ENCODE data around the gene PHOX2A. TPM values are rescaled to one million over a fixed set of nuclear protein-coding genes. Genes with fewer than 3 reads are reported as not detected.
"Not testable (repeated sequence)": the region's sequence is repeated elsewhere in the genome, so short reads cannot be mapped to it uniquely, and the experiment has no call there.

Gene PHOX2A
- total RNA-seq, 3 donors from 2014 or later (not counting 1 experiment from before 2014, with no cell fraction given): not detected

DNA sequence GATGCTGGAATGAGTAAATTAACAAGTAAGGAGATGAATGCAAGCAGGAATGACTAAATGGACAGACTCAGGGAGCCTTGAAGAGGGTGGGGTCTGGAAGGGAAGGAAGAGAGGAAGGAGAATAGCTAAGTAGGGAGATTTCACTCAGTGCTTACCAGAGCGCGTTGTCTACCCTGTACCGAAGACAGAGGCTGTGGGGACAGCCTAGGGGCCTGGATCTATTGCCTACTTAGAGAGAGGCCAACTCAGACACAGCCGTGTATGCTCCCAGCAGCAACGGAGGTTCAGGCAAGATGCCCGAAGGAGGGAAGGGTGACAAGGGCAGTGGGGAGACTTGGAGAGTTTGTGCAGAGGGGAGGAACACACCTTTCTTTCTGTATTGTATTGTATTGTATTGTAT is 27.3 kb downstream of the PHOX2A start, which contains the start of gene FOLR2:
TSS of gene FOLR2 (plus strand) at position 157 of the 400 bp plus-strand sequence. CDS start 1,791 bp downstream, outside the sequence.
- H3K4me1 ChIP-seq (ENCODE audit: control insufficient read depth, insufficient read depth, low read length): peaks cover 25% of the 10 kb centered on the region
- no peak for ATAC-seq
- intact Hi-C loops (cut with micrococcal nuclease): no loop called here
- no peak within 1 kb of the TSS for H3K27ac Mint-ChIP-seq
- peak within 1 kb of the TSS; percentile 38 for H3K4me3 Mint-ChIP-seq
- no peaks in the 10 kb centered on the region for H3K36me3 Mint-ChIP-seq
- no peaks in the 10 kb centered on the region for H3K9me3 Mint-ChIP-seq
- H3K9me3 ChIP-seq (ENCODE audit: control insufficient read depth, insufficient read depth, low read length): no peaks in the 10 kb centered on the region
- H3K27ac ChIP-seq (ENCODE audit: low read length): no peak within 1 kb of the TSS
- no peak for DNase-seq
- 92% methylated on average over 6 of the region's 6 CpGs for WGBS (ENCODE audit: insufficient coverage)
- H3K4me3 ChIP-seq (ENCODE audit: low read length): no peak within 1 kb of the TSS
- H3K27me3 ChIP-seq (ENCODE audit: control insufficient read depth, insufficient read depth, low read length): no peaks in the 10 kb centered on the region
- peaks cover 7 to 17% of the 10 kb centered on the region in 2 donors for H3K4me1 Mint-ChIP-seq
- H3K27me3 Mint-ChIP-seq (ENCODE audit: low read depth in 2 of 2): peaks cover 14 to 17% of the 10 kb centered on the region in 2 donors
- H3K36me3 ChIP-seq (ENCODE audit: control insufficient read depth, insufficient read depth, low read length): no peaks in the 10 kb centered on the region
- TF ChIP-seq, protein P1, sequence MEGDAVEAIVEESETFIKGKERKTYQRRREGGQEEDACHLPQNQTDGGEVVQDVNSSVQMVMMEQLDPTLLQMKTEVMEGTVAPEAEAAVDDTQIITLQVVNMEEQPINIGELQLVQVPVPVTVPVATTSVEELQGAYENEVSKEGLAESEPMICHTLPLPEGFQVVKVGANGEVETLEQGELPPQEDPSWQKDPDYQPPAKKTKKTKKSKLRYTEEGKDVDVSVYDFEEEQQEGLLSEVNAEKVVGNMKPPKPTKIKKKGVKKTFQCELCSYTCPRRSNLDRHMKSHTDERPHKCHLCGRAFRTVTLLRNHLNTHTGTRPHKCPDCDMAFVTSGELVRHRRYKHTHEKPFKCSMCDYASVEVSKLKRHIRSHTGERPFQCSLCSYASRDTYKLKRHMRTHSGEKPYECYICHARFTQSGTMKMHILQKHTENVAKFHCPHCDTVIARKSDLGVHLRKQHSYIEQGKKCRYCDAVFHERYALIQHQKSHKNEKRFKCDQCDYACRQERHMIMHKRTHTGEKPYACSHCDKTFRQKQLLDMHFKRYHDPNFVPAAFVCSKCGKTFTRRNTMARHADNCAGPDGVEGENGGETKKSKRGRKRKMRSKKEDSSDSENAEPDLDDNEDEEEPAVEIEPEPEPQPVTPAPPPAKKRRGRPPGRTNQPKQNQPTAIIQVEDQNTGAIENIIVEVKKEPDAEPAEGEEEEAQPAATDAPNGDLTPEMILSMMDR (IDR thresholded peaks at IDR 0.05): no peak

DNA sequence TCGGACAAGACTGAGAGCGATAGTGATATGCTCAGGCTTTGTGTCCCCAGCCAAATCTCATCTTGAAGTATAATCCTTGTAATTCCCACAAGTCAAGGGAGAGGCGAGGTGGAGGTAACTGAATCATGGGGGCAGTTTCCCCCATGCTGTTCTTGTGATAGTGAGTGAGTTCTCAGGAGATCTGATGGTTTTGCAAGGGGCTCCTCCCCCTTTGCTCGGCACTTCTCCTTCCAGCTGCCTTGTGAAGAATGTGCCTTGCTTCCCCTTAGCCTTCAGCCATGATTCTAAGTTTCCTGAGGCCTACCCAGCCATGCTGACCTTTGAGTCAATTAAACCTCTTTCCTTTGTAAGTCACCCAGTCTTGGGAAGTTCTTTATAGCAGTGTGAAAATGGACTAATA is 34.9 kb downstream of the PHOX2A start:
- Histone ChIP-seq H3K36me3 (ENCODE audit: control insufficient read depth, insufficient read depth, low read length) (no peaks in the 10 kb centered on the region), H3K4me3 (ENCODE audit: low read length) (no peak overlapping the region), H3K27me3 (ENCODE audit: control insufficient read depth, insufficient read depth, low read length) (no peaks in the 10 kb centered on the region), H3K4me1 (ENCODE audit: control insufficient read depth, insufficient read depth, low read length) (no peaks in the 10 kb centered on the region), H3K9me3 (ENCODE audit: control insufficient read depth, insufficient read depth, low read length) (peaks cover 5% of the 10 kb centered on the region), H3K27ac (ENCODE audit: low read length) (no peak overlapping the region)
- TF ChIP-seq, protein P1 (IDR thresholded peaks at IDR 0.05): no peak
- 78% methylated on average over 4 of the region's 4 CpGs for WGBS (ENCODE audit: insufficient coverage)
- intact Hi-C loops (cut with micrococcal nuclease): no loop called here
- no peak overlapping the region for H3K4me3 Mint-ChIP-seq
- ATAC-seq (no peak), DNase-seq (no peak)
- peaks cover 11 to 19% of the 10 kb centered on the region in 2 donors for H3K27me3 Mint-ChIP-seq (ENCODE audit: low read depth in 2 of 2)
- no peaks in the 10 kb centered on the region for H3K4me1 Mint-ChIP-seq
- H3K9me3 Mint-ChIP-seq: peaks cover 6 to 9% of the 10 kb centered on the region in 2 donors
- peaks cover 13% of the 10 kb centered on the region for H3K36me3 Mint-ChIP-seq
- no peak overlapping the region for H3K27ac Mint-ChIP-seq

DNA sequence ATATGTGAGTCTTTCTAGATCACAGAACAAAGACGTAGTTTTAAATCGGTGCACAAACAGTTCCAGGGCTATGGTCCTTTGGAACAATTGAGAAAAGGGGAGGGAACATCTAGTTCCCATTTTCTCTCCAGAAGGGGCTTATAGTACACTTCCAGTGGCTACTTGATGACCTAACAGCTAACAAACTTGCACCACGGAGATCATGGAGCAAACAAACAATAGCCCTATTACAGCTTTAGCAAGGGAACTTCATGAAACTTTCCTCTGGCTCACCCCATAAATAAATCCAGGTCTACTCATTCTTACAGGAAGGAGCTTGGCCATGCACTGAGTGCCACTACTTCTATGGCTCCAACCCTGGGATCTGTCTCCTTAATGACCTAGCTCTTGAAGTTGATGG is 35.7 kb downstream of the PHOX2A start:
- Histone ChIP-seq H3K4me3 (ENCODE audit: low read length) (no peak overlapping the region), H3K27ac (ENCODE audit: low read length) (no peak overlapping the region), H3K4me1 (ENCODE audit: control insufficient read depth, insufficient read depth, low read length) (no peaks in the 10 kb centered on the region), H3K9me3 (ENCODE audit: control insufficient read depth, insufficient read depth, low read length) (peaks cover 5% of the 10 kb centered on the region), H3K27me3 (ENCODE audit: control insufficient read depth, insufficient read depth, low read length) (no peaks in the 10 kb centered on the region), H3K36me3 (ENCODE audit: control insufficient read depth, insufficient read depth, low read length) (no peaks in the 10 kb centered on the region)
- intact Hi-C loops (cut with micrococcal nuclease): no loop called here
- DNase-seq (no peak), ATAC-seq (no peak)
- Mint-ChIP-seq H3K4me3 (no peak overlapping the region), H3K4me1 (no peaks in the 10 kb centered on the region), H3K27me3 (ENCODE audit: low read depth in 2 of 2) (peaks cover 11 to 19% of the 10 kb centered on the region in 2 donors), H3K9me3 (peaks cover 6 to 9% of the 10 kb centered on the region in 2 donors), H3K36me3 (peaks cover 13% of the 10 kb centered on the region), H3K27ac (no peak overlapping the region)
- WGBS (ENCODE audit: insufficient coverage): 89% methylated on average over 3 of the region's 3 CpGs
- TF ChIP-seq, protein P1 (IDR thresholded peaks at IDR 0.05): no peak

DNA sequence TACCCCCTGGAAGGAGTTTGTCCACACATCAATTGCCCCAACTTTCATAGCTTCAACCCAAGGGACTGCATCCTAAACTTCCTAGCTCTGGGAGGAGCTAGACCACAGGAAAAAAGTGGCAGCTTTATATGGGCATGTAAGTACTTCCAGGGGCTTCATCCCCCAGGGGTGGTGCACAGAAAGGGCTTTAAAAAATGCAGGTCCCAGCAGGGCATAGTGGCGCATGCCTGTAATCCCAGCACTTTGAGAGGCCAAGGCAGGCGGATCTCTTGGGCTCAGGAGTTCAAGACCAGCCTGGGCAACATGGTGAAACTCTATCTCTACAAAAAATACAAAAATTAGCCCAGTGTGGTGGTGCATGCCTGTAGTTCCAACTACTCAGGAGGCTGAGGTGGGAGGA is 37.2 kb downstream of the PHOX2A start:
- H3K36me3 ChIP-seq (ENCODE audit: control insufficient read depth, insufficient read depth, low read length); H3K4me3 Mint-ChIP-seq; H3K27me3 ChIP-seq (ENCODE audit: control insufficient read depth, insufficient read depth, low read length); H3K27ac Mint-ChIP-seq; H3K9me3 Mint-ChIP-seq; ATAC-seq; DNase-seq; H3K4me1 ChIP-seq (ENCODE audit: control insufficient read depth, insufficient read depth, low read length); intact Hi-C loops (cut with micrococcal nuclease); H3K9me3 ChIP-seq (ENCODE audit: control insufficient read depth, insufficient read depth, low read length); H3K4me3 ChIP-seq (ENCODE audit: low read length); H3K27ac ChIP-seq (ENCODE audit: low read length); H3K4me1 Mint-ChIP-seq: not testable (repeated sequence)
- peaks cover 13% of the 10 kb centered on the region for H3K36me3 Mint-ChIP-seq
- WGBS (ENCODE audit: insufficient coverage): 86% methylated on average over 2 of the region's 2 CpGs
- peaks cover 7 to 13% of the 10 kb centered on the region in 2 donors for H3K27me3 Mint-ChIP-seq (ENCODE audit: low read depth in 2 of 2)

Measured in natural killer cell (primary cell).